H1 (cell line): ENCODE results near the gene KDF1.
A peak's percentile ranks its signal among the peaks of the same experiment; 100 is the strongest.

Experiments
- EP300 ChIP-seq, 2 experiments: IDR thresholded peaks; 1 replicate in 1 of 2; 2 replicates in 1 of 2; pipeline ENCODE4 v1.6.1; 2011 to 2012; ENCODE audit warnings: low read depth in 2 of 2, low read length in 2 of 2, mild to moderate bottlenecking in 2 of 2, borderline replicate concordance in 1 of 2, inconsistent platforms in 1 of 2, moderate library complexity in 1 of 2
- NRF1 ChIP-seq: IDR thresholded peaks from 2 replicates; pipeline ENCODE4 v1.6.1; 2011; ENCODE audit warnings: mild to moderate bottlenecking, low read depth, low read length, improper control_type of control experiment
- POLR2A ChIP-seq, 2 experiments: IDR thresholded peaks; 1 replicate in 1 of 2; 2 replicates in 1 of 2; pipeline ENCODE4 v1.6.1; 2011; ENCODE audit warnings: low read depth in 2 of 2, low read length in 2 of 2, mild to moderate bottlenecking in 2 of 2; ENCODE audit errors: control extremely low read depth in 1 of 2
- RFX5 ChIP-seq: IDR thresholded peaks from 2 replicates; pipeline ENCODE4 v1.6.1; 2011; ENCODE audit warnings: low read depth, low read length, improper control_type of control experiment, borderline replicate concordance
- TF ChIP-seq, protein P1 (sequence below), 3 experiments: IDR thresholded peaks; 1 replicate in 2 of 3; 2 replicates in 1 of 3; pipeline versions ENCODE4 v1.5.1 to v1.6.1; 2011; ENCODE audit warnings: low read length in 3 of 3, mild to moderate bottlenecking in 3 of 3, inconsistent platforms in 2 of 3, low read depth in 1 of 3, moderate library complexity in 1 of 3; ENCODE audit not compliant: insufficient read depth in 1 of 3; ENCODE audit errors: control extremely low read depth in 1 of 3

DNA sequence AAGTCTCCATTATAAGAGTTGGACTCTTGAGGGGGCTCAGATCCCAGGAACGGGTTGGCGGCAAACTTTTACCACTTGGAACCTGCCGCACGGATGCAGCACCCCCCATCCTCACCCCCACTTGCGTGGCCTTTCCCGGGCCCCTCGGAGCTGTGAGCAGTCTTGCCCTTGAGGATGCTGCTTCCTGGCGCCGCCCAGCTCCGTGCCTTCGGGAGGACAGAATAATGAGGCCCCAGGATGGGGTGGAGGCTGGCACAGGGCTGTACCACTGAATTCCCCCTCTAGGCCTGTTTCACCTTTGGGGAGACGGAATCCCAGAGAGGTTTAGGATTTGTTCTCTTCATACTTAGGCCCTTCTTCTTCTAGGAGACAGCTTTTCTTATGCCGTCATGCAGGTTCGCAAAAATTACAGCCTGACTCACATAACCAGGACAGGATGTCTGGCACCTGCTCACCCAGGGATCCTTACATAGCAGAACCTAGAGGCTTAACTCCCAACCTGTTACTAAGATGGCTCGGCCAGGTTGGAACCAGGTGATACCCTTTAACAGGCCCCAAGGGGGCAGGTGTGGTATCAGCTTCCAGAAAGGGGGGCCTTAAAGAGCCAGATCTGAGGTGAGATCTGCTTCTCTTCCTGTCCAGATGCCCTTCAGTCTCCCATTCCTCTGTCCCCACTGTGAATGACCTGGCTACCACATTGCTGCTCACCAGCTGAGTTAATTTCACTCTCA, 34.7 kb upstream of the KDF1 start:
- TF ChIP-seq, protein P1, sequence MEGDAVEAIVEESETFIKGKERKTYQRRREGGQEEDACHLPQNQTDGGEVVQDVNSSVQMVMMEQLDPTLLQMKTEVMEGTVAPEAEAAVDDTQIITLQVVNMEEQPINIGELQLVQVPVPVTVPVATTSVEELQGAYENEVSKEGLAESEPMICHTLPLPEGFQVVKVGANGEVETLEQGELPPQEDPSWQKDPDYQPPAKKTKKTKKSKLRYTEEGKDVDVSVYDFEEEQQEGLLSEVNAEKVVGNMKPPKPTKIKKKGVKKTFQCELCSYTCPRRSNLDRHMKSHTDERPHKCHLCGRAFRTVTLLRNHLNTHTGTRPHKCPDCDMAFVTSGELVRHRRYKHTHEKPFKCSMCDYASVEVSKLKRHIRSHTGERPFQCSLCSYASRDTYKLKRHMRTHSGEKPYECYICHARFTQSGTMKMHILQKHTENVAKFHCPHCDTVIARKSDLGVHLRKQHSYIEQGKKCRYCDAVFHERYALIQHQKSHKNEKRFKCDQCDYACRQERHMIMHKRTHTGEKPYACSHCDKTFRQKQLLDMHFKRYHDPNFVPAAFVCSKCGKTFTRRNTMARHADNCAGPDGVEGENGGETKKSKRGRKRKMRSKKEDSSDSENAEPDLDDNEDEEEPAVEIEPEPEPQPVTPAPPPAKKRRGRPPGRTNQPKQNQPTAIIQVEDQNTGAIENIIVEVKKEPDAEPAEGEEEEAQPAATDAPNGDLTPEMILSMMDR (IDR thresholded peaks at IDR 0.05; ENCODE audit: control extremely low read depth in 1 of 3, insufficient read depth in 1 of 3, low read depth in 1 of 3, low read length in 3 of 3) = peak in 1 of 3 experiments; percentile 35; a peak in 1 of 4 replicates
- TF ChIP-seq RFX5 = no peak
- no peak for TF ChIP-seq EP300 (IDR thresholded peaks at IDR 0.05; ENCODE audit: borderline replicate concordance in 1 of 2, low read depth in 2 of 2, low read length in 2 of 2)
- TF ChIP-seq NRF1 = no peak
- peak in 1 of 2 experiments; percentile 73; a peak in 2 of 3 replicates for TF ChIP-seq POLR2A (IDR thresholded peaks at IDR 0.05; ENCODE audit: control extremely low read depth in 1 of 2, low read depth in 2 of 2, low read length in 2 of 2)
